Thyroid gland (tissue), 4 donors: ENCODE measurements around the gene VAMP4.

Experiments used
- CTCF ChIP-seq, 6 experiments: fragments of 200-600 bp in 3 of 6; fragments of 450-650 bp in 3 of 6; sonication (generic) in 3 of 6; IDR thresholded peaks; one replicate each; pipeline ENCODE4 v1.5.1; 2016 to 2019; ENCODE audit warnings: antibody characterized with exemption in 6 of 6, mild to moderate bottlenecking in 2 of 6, inconsistent platforms in 1 of 6, moderate library complexity in 1 of 6
- POLR2A ChIP-seq, 2 donors: fragments of 450-650 bp; IDR thresholded peaks; one replicate each; pipeline ENCODE4 v1.6.1; 2017; ENCODE audit warnings: antibody characterized with exemption in 2 of 2, mild to moderate bottlenecking in 2 of 2, moderate library complexity in 1 of 2

- no peak for TF ChIP-seq CTCF (IDR thresholded peaks at IDR 0.05)
- TF ChIP-seq POLR2A (IDR thresholded peaks at IDR 0.05), result no peak
Observed at GRCh38 chr1:171790318-171790717, 48.5 kb upstream of the VAMP4 start.
